Fibroblast of the aortic adventitia (primary cell): ENCODE data around the gene HOXB7. TPM values are rescaled to one million over a fixed set of nuclear protein-coding genes. Genes with fewer than 3 reads are reported as not detected.

ENCODE experiments used
- DNase-seq: peaks from one replicate; pipeline ENCODE4 v3.0.0-alpha.2; 2010; ENCODE audit warnings: low read depth
- H3K4me3 ChIP-seq: 2 replicates; pipeline ENCODE4 v1.5.1; 2011; ENCODE audit warnings: low read depth, mild to moderate bottlenecking, control low read depth, low read length, moderate library complexity
- CTCF ChIP-seq: IDR thresholded peaks from 2 replicates; pipeline ENCODE4 v1.5.1; 2011; ENCODE audit warnings: mild to moderate bottlenecking, low read length, control low read depth, inconsistent platforms; ENCODE audit not compliant: insufficient read depth
- total RNA-seq: library from RNA; depleted of rRNA; stranded (reverse); fragments of >200 nt; gene quantifications from 2 replicates; pipeline ENCODE4 v1.2.3, GENCODE V29; 2012; ENCODE audit warnings: low replicate concordance

HOXB7 gene
- total RNA-seq, 1 donor: 0.18 TPM

DNA sequence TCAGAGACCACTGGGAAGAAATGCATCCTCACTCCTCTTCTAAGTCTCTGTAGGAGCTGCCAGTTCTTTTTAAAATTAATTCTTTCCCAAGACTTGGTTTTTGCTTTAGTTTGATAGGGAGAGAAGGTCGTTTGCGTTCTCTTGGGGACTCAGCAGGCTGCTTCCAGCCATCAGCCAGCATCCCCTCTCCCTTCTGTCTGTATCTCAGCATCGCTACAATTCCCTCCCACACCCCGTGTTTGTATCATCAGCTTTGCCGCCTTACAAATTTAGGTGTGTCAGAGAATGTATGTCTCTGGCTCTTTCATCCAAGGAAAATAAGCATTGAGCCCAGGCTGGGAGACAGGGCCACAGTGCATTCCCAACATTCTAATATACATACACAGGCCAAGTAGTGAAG lies 11.5 kb downstream of the HOXB7 start:
- no peak overlapping the region for H3K4me3 ChIP-seq
- DNase-seq: no peak
- TF ChIP-seq CTCF: no peak

- no peak overlapping the region for H3K4me3 ChIP-seq
- no peak for DNase-seq
- no peak for TF ChIP-seq CTCF
Observed at GRCh38 chr17:48598736-48599135, 12.1 kb downstream of the HOXB7 start.

DNA sequence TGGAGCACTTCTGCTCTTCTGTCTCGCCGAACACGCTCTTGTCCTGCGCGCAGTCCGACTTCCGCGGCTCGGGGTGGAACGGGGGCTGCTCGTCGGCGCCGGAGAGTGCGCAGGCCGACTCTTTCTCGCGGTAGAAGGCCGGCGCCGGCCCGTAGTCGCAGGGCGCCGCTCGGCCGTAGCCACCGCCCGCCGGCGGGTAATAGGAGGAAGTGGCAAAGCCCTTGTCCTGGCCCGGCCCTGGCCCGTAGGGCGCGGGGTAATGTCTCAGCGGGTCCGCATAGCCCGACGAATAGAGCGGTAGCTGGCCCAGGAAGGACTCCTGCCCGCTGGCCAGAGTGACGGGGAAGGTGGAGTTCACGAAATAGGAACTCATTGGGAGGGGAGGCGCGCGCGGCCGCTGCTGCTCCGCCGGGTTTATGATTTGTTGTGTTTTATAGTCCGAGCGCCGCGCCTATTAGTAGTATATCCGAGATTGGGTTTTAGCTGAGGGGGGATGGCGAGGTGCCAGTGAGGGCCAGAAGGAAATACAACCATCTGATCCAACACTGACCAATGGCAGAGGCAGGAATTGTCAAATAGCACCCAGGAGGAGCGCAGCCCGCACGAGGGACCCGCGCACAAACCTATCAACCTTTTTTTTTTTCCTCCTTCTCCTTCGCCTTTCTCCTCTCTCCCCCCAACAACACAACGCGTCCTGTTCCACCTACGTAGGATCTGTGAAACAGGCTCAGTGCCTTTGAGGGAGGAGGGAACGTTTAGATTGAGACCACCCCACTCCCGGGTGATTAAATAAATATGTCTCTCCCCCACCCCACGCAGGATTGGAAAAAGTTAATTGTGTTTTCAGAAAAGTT lies 12.8 kb downstream of the HOXB7 start:
- DNase-seq: peak; percentile 65
- H3K4me3 ChIP-seq: peak overlapping the region; percentile 70
- no peak for TF ChIP-seq CTCF

DNA sequence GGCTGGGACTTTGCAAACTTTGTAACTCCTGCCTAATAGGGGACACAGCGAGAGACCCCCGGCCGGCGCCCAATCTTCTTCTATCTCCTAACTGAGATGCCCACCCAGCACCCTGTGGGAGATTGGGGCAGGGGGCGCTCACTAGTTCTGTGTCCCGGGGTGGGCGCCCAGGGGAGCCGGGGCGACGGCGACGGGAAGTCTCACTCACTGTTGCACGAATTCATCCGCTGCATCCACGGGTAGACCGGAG lies 13.4 kb downstream of the HOXB7 start:
- H3K4me3 ChIP-seq: peak overlapping the region; percentile 70
- no peak for TF ChIP-seq CTCF
- no peak for DNase-seq

- no peak for DNase-seq
- H3K4me3 ChIP-seq: peak overlapping the region; percentile 70
- no peak for TF ChIP-seq CTCF
Observed at GRCh38 chr17:48596735-48597527, 13.9 kb downstream of the HOXB7 start.

DNA sequence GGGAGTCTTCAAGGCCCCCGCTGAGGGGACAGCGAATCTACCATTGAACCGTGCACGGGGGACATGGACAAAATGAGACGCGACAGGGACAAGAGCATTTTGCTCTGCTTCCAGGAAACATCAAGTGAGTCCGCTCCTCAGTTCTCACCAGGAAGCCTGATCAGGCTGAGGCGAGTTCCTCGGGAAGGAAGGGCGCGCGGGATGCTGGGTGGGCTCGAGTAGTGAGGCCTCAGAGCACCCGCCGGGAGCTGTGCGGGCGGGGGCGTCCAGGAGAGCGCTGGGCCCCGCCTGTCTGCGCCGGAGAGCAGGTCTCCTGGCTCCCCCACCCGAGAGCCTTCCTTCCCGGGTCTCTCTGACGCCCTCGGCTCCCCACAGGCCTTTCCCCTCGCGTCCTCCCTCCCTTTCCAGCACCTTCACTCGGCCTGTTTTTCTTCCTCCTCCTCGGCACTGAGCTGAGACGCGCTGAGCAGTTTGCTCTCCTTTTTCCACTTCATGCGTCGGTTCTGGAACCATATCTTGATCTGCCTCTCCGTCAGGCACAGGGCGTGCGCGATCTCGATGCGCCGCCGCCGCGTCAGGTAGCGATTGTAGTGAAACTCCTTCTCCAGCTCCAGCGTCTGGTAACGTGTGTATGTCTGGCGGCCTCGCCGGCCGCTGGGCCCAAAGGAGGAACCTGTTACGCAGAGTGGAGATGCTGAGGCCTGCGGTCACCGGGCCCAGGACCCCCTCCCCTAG lies 14.7 kb downstream of the HOXB7 start:
- H3K4me3 ChIP-seq: peak overlapping the region; percentile 70
- no peak for TF ChIP-seq CTCF
- DNase-seq: no peak
